COR-L47 (cell line): ENCODE data around the gene PFDN2.
"Not testable (repeated sequence)": the region's sequence is repeated elsewhere in the genome, so short reads cannot be mapped to it uniquely, and the experiment has no call there.

ENCODE experiments used
- DNase-seq: peaks from one replicate; lab custom pipeline; 2025; lab: John Stamatoyannopoulos, UW

PFDN2 gene

GRCh38 chr1:161138431-161138830 is 20.6 kb upstream of the PFDN2 start:
- no peak for DNase-seq

- DNase-seq: no peak
Measured at GRCh38 chr1:161137881-161138280, 20.0 kb upstream of the PFDN2 start.

GRCh38 chr1:161133220-161133740 is 15.4 kb upstream of the PFDN2 start:
- no peak for DNase-seq

GRCh38 chr1:161132410-161133219 is 14.8 kb upstream of the PFDN2 start, which contains the start of gene DEDD:
DEDD (minus strand) TSS chr1:161132667; CDS start chr1:161124462, 8,205 bp downstream.
- peak; percentile 94 for DNase-seq

- DNase-seq: no peak
Measured at GRCh38 chr1:161131523-161132409, 13.9 kb upstream of the PFDN2 start.

- DNase-seq: no peak
Measured at GRCh38 chr1:161130266-161130665, 12.4 kb upstream of the PFDN2 start.

- no peak for DNase-seq
Measured at GRCh38 chr1:161128591-161129420, 11.0 kb upstream of the PFDN2 start.

GRCh38 chr1:161127649-161128048 is 9.8 kb upstream of the PFDN2 start:
- no peak for DNase-seq

- DNase-seq: no peak
Measured at GRCh38 chr1:161122967-161123366, 5.1 kb upstream of the PFDN2 start.

GRCh38 chr1:161121834-161122233 is 4.0 kb upstream of the PFDN2 start:
- no peak for DNase-seq

- no peak for DNase-seq
Measured at GRCh38 chr1:161121042-161121650, 3.3 kb upstream of the PFDN2 start.

- no peak for DNase-seq
Measured at GRCh38 chr1:161119092-161119903, 1.5 kb upstream of the PFDN2 start.

- not testable (repeated sequence) for DNase-seq
Measured at GRCh38 chr1:161115961-161116360, 1.9 kb downstream of the PFDN2 start.

GRCh38 chr1:161115132-161115711 is 2.6 kb downstream of the PFDN2 start:
- DNase-seq: no peak

GRCh38 chr1:161114556-161114955 is 3.3 kb downstream of the PFDN2 start:
- DNase-seq: no peak

- DNase-seq: no peak
Measured at GRCh38 chr1:161113915-161114314, 3.9 kb downstream of the PFDN2 start.

- DNase-seq: no peak
Measured at GRCh38 chr1:161111527-161111926, 6.3 kb downstream of the PFDN2 start.

GRCh38 chr1:161111117-161111516 is 6.7 kb downstream of the PFDN2 start:
- no peak for DNase-seq

GRCh38 chr1:161106431-161106830 is 11.4 kb downstream of the PFDN2 start:
- no peak for DNase-seq

- no peak for DNase-seq
Measured at GRCh38 chr1:161100556-161100955, 17.3 kb downstream of the PFDN2 start.
